ENCODE results near the gene TSC2.
A peak's percentile ranks its signal among the peaks of the same experiment; 100 is the strongest.
"Not testable (repeated sequence)": the region's sequence is repeated elsewhere in the genome, so short reads cannot be mapped to it uniquely, and the experiment has no call there.

The TSC2 gene

GRCh38 chr16:2011726-2012125 is 36.1 kb upstream of the TSC2 start:
- DNase-seq, result not testable (repeated sequence)

- no peak for DNase-seq
These were observed 34.3 kb upstream of the TSC2 start for GRCh38 chr16:2013527-2013926.

- no peak for DNase-seq
These were observed 32.5 kb upstream of the TSC2 start for GRCh38 chr16:2015117-2015946.

DNA sequence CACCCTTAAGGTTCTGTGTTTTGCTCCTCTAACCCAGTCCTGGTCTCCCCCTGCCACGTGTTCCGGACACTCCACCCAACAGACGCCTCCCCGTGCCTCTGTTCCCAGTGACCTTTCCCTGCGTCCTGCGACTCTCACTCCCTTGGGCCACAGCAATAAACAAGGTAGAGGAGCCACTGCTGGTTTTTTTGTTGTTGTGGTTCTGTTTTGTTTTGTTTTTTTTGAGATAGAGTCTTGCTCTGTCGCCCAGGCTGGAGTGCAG is 31.9 kb upstream of the TSC2 start:
- no peak for DNase-seq

DNA sequence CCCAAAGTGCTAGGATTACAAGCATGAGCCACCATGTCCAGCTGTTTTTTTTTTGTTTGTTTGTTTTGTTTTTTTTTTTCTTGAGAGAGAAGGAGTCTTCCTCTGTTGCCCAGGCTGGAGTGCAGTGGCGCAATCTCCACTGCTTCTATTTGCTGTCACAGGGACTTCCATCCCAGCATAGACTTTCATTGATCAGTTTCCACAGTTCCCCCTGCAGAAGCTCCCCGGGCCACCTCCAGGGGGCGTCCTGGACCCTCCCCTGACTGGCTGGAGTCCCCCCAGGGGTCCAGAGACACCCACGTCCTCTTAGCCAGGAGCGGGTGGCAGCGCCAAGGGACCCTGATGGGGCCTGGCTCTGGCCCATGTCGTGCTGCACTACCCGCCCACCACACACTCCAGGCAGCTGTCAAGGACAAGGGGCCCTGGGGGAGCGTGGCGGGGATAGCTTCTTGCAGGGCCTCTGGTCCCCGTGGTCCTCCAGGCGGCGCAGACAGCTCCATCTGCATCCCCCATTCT is 31.3 kb upstream of the TSC2 start:
- DNase-seq, result no peak

DNA sequence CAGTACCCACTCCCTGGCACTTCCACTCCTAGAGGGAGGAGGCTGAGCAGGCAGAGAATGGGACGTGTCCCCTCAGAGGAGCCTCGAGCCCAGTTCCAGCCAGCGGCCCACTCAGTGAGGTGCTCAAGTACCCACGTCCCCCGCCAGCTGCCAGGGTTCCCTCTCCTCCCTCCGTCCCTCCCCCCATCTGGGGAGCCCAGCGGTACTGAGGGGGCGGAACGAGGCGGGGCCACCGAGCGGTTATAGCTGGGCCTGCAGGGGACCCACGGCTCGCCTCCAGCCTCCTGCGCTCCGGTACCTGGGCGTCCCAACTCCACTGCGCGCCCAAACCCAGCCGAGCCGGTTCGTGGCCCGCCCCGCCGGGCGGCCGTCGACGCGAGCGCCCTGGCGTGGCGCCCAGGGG is 28.3 kb upstream of the TSC2 start, which contains the start of gene NPW:
TSS of gene NPW (plus strand) at position 268 of the 403 bp plus-strand sequence.
- DNase-seq, result no peak

GRCh38 chr16:2019921-2020831 is 27.6 kb upstream of the TSC2 start:
- DNase-seq, result no peak

DNA sequence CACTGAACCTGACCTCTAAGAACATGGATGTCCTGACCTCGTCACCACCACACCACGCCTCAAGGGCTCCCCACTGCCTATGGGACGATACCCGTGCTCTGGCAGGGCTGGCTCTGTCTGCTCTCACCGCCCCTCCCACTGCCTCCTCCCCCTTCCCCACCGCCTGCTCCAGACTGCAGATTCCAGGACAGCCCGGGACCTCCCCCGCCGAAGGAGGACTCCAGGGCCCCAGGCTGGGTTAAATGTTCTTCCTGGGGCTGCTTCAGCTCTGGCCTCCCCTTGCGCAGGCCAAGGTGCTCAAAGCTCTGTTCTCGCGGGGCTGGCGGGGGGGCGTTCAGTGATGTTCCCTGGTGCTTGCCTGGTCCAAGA is 25.1 kb upstream of the TSC2 start:
- no peak for DNase-seq

- DNase-seq, result peak; percentile 74
These were observed 24.4 kb upstream of the TSC2 start for GRCh38 chr16:2023092-2024031.

GRCh38 chr16:2024032-2024420 is 23.8 kb upstream of the TSC2 start:
- no peak for DNase-seq

DNA sequence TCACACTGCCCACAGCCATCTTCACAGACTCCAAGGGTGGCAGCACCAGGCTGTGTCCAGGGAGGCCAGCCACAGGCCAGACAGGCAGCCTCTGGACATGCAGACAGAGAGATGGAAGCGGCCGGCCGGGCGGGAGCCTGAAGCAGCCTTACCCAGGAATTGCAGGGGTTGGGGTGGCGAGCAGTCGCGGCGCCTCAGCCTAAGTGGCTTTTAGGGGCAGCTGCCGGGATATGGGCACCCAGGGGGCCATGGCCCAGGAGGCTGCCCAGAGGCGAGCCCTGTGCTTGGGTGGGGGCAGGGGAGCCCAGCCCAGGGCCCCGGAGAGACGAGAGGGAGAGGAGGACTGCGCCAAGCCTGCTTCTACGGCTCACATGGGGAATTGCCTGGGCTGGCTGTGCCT is 22.5 kb upstream of the TSC2 start:
- no peak for DNase-seq

DNA sequence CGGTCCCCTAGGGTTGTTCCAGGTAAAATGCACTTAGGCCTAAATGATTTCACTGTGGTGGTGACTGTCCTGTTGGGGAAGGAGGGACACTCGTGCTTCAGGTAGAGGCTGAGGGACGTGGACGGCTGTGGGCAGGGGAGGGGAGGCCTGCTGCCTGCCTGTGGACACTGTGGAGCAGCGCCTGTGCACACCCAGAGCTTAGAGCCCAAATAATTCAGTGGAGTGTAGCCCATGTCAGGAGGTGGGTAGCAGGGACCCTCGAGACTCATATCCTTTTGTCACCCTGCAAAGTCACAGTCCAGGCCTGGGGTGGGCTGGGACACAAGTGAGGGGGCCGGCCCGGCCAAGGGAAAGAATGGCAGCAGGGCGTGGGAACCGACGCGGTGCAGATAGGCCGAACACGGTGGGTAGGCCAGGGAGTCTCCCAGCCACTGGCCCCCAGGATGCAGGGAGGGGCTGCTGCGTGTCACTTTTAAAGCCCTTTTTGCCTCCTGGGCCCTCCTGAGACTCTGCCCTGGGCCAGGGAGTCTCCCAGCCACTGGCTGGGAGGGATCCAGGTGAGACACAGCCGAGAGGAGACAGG is 21.8 kb upstream of the TSC2 start:
- no peak for DNase-seq

DNA sequence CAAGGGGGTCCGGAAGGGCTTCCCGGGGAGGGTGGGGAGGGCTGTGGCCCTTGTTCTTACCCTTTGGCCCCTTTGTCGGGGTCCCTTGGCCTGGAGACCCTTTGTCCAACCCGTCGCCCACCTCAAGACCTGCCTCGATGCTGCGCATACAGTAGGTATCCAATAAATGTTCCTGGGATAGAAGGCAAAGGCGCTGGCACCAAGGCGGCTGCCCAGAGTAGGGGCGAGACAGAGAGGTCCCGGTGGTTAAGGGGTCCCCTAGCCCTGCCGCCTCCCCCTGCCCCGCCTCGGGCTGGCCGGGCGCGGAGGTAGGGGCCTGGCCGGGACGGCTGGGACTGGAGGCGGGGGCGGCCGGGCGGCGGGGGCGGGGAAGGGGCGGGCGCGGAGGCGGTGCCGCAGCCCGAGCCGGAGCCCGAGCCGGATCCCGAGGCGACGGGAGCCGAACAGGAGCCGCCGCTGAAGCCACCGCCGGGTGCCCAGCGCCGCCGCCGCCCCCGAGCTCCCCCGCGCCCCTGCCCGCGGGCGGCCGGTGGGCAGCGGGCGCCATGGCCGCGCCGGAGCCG is 21.2 kb upstream of the TSC2 start, which contains the start of gene NHERF2:
TSS of gene NHERF2 (plus strand) at position 442 of the 563 bp plus-strand sequence. CDS start at position 546, 104 bp downstream.
- no peak for DNase-seq

GRCh38 chr16:2027024-2028010 is 20.5 kb upstream of the TSC2 start:
- no peak for DNase-seq

GRCh38 chr16:2028146-2028545 is 19.6 kb upstream of the TSC2 start:
- DNase-seq, result no peak

DNA sequence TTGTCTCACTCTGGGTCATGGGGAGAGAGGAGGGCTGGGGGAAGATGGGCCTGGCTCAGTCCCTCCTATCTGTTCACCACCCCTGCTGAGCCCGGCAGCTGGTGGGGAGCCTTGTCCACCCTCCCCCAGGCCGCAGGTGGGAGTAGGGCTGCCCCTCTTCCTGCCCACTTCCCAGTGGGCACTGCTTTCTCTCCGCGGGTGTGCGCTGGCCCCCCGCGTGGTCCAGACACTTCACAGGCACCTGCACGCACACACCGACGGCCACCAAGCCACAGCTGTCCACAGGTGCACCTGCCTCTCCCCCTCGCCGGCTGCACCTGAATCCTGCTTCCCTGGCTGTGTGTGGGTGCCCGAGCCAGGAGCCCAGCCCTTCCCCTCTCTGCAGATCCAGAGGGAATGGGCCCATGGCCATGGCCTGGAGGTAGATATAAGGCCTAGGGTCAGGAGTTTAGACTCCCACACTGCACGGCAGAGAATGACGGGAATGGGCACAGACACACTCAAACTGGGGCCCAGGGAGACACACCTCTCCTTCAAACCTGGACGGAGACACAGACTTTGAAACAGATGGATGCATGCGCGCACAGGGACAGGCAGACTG is 19.1 kb upstream of the TSC2 start:
- no peak for DNase-seq

GRCh38 chr16:2029350-2029749 is 18.4 kb upstream of the TSC2 start:
- DNase-seq, result no peak

- DNase-seq, result no peak
These were observed 17.7 kb upstream of the TSC2 start for GRCh38 chr16:2030036-2030435.

DNA sequence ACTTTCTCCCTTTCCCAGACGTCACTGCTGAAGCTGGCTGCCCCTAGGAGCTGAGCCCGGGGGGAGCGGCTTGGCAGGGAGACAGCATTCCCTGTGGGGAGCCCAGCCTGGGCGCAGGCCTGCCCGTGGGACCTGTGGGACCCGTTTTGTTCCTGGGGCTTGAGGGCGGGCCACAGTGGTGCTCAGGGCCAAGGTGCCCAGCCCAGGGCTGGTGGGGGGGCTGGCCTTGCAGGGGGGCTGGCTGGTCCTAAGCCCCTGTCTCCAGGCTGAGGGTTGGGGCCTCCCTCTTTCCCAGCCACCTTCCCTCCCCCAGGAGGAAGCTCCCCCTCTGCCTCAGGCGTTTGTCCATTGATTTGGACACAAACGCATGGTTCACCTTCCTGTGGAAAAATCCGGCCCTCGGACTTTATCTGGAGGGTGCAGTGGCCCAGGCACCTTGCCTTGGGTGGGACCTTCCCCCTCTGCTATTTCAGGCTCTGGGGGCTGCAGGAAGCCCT is 16.7 kb upstream of the TSC2 start:
- DNase-seq, result no peak

Data from NCI-H2029 (cell line).